Measurements from ENCODE around the gene WRNIP1. TPM values are rescaled to one million over a fixed set of nuclear protein-coding genes. Genes with fewer than 3 reads are reported as not detected.
A peak's percentile ranks its signal among the peaks of the same experiment; 100 is the strongest.

Gene WRNIP1
- total RNA-seq, 4 donors from 2014 or later: 70.6 to 99.9 (median 84.1) TPM

GRCh38 chr6:2783188-2783963 lies 18.2 kb downstream of the WRNIP1 start:
- Histone ChIP-seq H3K4me1 (peaks cover 15 to 45% of the 10 kb centered on the region in 2 donors), H3K36me3 (peaks cover 3 to 5% of the 10 kb centered on the region in 2 donors), H3K27me3 (no peaks in the 10 kb centered on the region), H3K27ac (peak overlapping the region in 1 of 3 donors; percentile 4), H3K4me3 (replicated peaks in 1 of 3) (no peak overlapping the region), H3K9me3 (no peaks in the 10 kb centered on the region)
- 63 to 67% methylated on average over 19 of the region's 19 CpGs for WGBS, 2 donors
- no peak for DNase-seq
- TF ChIP-seq CTCF (IDR thresholded peaks at IDR 0.05) (no peak), POLR2A (IDR thresholded peaks at IDR 0.05) (no peak)
- intact Hi-C loops (cut with DNase I): no loop called here

- 86 to 87% methylated on average over 5 of the region's 5 CpGs for WGBS, 2 donors
- Histone ChIP-seq H3K4me1 (peaks cover 15 to 45% of the 10 kb centered on the region in 2 donors), H3K27ac (peak overlapping the region in 1 of 3 donors; percentile 58), H3K9me3 (no peaks in the 10 kb centered on the region), H3K36me3 (peaks cover 3 to 5% of the 10 kb centered on the region in 2 donors), H3K4me3 (replicated peaks in 1 of 3) (no peak overlapping the region), H3K27me3 (no peaks in the 10 kb centered on the region)
- intact Hi-C loops (cut with DNase I): no loop called here
- TF ChIP-seq CTCF (IDR thresholded peaks at IDR 0.05): no peak
- no peak for TF ChIP-seq POLR2A (IDR thresholded peaks at IDR 0.05)
- DNase-seq: no peak
These were observed 18.9 kb downstream of the WRNIP1 start for GRCh38 chr6:2784061-2784460.

- H3K27ac ChIP-seq: no peak overlapping the region
- intact Hi-C loops (cut with DNase I): no loop called here
- H3K36me3 ChIP-seq: peaks cover 0 to 5% of the 10 kb centered on the region in 2 donors
- no peak for DNase-seq
- peaks cover 15 to 40% of the 10 kb centered on the region in 2 donors for H3K4me1 ChIP-seq
- 96 to 98% methylated on average over 6 to 7 of the region's 7 CpGs for WGBS, 2 donors
- TF ChIP-seq CTCF (IDR thresholded peaks at IDR 0.05) (no peak), POLR2A (IDR thresholded peaks at IDR 0.05) (no peak)
- no peaks in the 10 kb centered on the region for H3K9me3 ChIP-seq
- H3K27me3 ChIP-seq: no peaks in the 10 kb centered on the region
- no peak overlapping the region for H3K4me3 ChIP-seq (replicated peaks in 1 of 3)
These were observed 19.7 kb downstream of the WRNIP1 start for GRCh38 chr6:2784930-2785329.

GRCh38 chr6:2786269-2786668 lies 21.1 kb downstream of the WRNIP1 start:
- H3K9me3 ChIP-seq: no peaks in the 10 kb centered on the region
- no peak overlapping the region for H3K27ac ChIP-seq
- no peaks in the 10 kb centered on the region for H3K27me3 ChIP-seq
- intact Hi-C loops (cut with DNase I): no loop called here
- TF ChIP-seq POLR2A (IDR thresholded peaks at IDR 0.05) (no peak), CTCF (IDR thresholded peaks at IDR 0.05) (no peak)
- 81 to 84% methylated on average over 4 of the region's 4 CpGs for WGBS, 2 donors
- no peak overlapping the region for H3K4me3 ChIP-seq (replicated peaks in 1 of 3)
- peaks cover 6 to 32% of the 10 kb centered on the region in 2 donors for H3K4me1 ChIP-seq
- DNase-seq: no peak
- peaks cover 0 to 5% of the 10 kb centered on the region in 2 donors for H3K36me3 ChIP-seq

Measured in thyroid gland (tissue), 4 donors.